Sigmoid colon (tissue), 7 donors: ENCODE measurements around the gene TGFB3. TPM values are rescaled to one million over a fixed set of nuclear protein-coding genes. Genes with fewer than 3 reads are reported as not detected.

Source experiments
- DNase-seq: peaks from one replicate; pipeline ENCODE4 v3.0.0-alpha.2; 2019
- H3K27ac ChIP-seq, 4 donors: fragments of 200-600 bp; sonication (generic); one replicate each; pipeline ENCODE4 v1.5.1; 2016 to 2019; ENCODE audit warnings: mild to moderate bottlenecking in 1 of 4
- H3K27me3 ChIP-seq, 3 donors: fragments of 200-600 bp; sonication (generic); one replicate each; pipeline ENCODE4 v1.5.1; 2019; ENCODE audit warnings: mild to moderate bottlenecking in 1 of 3
- H3K36me3 ChIP-seq, 4 donors: fragments of 200-600 bp; sonication (generic); one replicate each; pipeline ENCODE4 v1.5.1; 2016 to 2019
- H3K4me1 ChIP-seq, 4 donors: fragments of 200-600 bp; sonication (generic); one replicate each; pipeline ENCODE4 v1.5.1; 2017 to 2019
- H3K4me3 ChIP-seq, 4 donors: fragments of 200-600 bp; sonication (generic); one replicate each; pipeline ENCODE4 v1.5.1; 2017 to 2019; ENCODE audit warnings: mild to moderate bottlenecking in 2 of 4, moderate library complexity in 1 of 4
- H3K9me3 ChIP-seq, 4 donors: fragments of 200-600 bp in 3 of 4; sonication (generic) in 3 of 4; one replicate each; pipeline versions ENCODE4 v1.5.1 to v1.6.1; 2013 to 2019
- EP300 ChIP-seq, 4 donors: sonication (generic); formaldehyde crosslinking; IDR thresholded peaks; one replicate each; pipeline ENCODE4 v1.6.1; 2017; ENCODE audit warnings: antibody characterized with exemption in 4 of 4
- POLR2A ChIP-seq, 2 donors: fragments of 450-650 bp; IDR thresholded peaks; one replicate each; pipeline ENCODE4 v1.6.1; 2016; ENCODE audit warnings: antibody characterized with exemption in 2 of 2, mild to moderate bottlenecking in 2 of 2, moderate library complexity in 2 of 2
- POLR2AphosphoS5 ChIP-seq, 4 donors: sonication (generic); formaldehyde crosslinking; IDR thresholded peaks; one replicate each; pipeline ENCODE4 v1.6.1; 2017; ENCODE audit warnings: antibody characterized with exemption in 4 of 4
- WGBS, 2 donors: extraction: QIAGEN DNeasy Blood & Tissue Kit; methylation state at CpG; one replicate each; pipeline ENCODE4 v1.1.7; 2013; 5-methylcytosine and 5-hydroxymethylcytosine counted together
- intact Hi-C: fragments of 100-400 bp; cut with DNase I; formaldehyde crosslinking; loops from one replicate; pipeline ENCODE4 v1.15.1; 2023
- polyA plus RNA-seq, 3 donors: library from polyadenylated mRNA; stranded (reverse); fragments of 200-250 nt; gene quantifications; one replicate each; pipeline ENCODE4 v1.2.3, GENCODE V29; 2013
- total RNA-seq, 4 donors: library from RNA; depleted of rRNA; stranded (reverse); fragments of >200 nt; gene quantifications; one replicate each; pipeline ENCODE4 v1.1.0, GENCODE V29; 2016
- TF ChIP-seq, protein P1 (sequence below), 4 experiments: fragments of 450-650 bp in 3 of 4; fragments of 200-600 bp in 1 of 4; IDR thresholded peaks; one replicate each; pipeline ENCODE4 v1.5.1; 2016 to 2019; ENCODE audit warnings: antibody characterized with exemption in 4 of 4, mild to moderate bottlenecking in 3 of 4, moderate library complexity in 2 of 4
- donor health status: healthy with polysubstance abuse.
- donor health status: Bipolar disorder and iron deficiency.
- donor health status: healthy.

Gene TGFB3
- total and polyA plus RNA-seq, 7 donors: 2.3 to 44.0 (median 7.8) TPM

DNA sequence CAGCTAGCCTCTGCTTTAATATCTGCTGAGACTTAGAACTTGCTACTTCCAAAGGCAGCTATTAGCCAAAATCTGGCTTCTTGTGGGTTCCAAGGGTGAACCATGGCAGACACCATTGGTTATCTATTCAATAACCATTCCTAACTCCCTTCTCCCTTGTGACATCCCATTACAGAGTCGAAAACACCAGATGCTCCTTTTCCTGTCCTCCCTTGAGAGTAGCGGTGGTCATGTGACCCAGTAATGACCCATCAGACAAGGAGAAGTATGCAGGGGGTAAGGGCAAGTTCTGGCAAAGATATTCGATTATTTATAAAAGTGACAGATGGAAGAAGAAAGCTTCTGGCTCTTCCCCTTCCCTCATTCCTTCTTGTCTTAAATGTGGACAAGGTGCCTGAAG is 20.1 kb downstream of the TGFB3 start:
- Histone ChIP-seq H3K4me1 (no peaks in the 10 kb centered on the region), H3K27me3 (no peaks in the 10 kb centered on the region), H3K4me3 (no peak overlapping the region), H3K27ac (no peak overlapping the region), H3K9me3 (no peaks in the 10 kb centered on the region), H3K36me3 (peaks cover 0 to 89% (median 19%) of the 10 kb centered on the region in 4 donors)
- intact Hi-C loops: no loop called here
- no peak for TF ChIP-seq POLR2A (IDR thresholded peaks at IDR 0.05)
- TF ChIP-seq, protein P1, sequence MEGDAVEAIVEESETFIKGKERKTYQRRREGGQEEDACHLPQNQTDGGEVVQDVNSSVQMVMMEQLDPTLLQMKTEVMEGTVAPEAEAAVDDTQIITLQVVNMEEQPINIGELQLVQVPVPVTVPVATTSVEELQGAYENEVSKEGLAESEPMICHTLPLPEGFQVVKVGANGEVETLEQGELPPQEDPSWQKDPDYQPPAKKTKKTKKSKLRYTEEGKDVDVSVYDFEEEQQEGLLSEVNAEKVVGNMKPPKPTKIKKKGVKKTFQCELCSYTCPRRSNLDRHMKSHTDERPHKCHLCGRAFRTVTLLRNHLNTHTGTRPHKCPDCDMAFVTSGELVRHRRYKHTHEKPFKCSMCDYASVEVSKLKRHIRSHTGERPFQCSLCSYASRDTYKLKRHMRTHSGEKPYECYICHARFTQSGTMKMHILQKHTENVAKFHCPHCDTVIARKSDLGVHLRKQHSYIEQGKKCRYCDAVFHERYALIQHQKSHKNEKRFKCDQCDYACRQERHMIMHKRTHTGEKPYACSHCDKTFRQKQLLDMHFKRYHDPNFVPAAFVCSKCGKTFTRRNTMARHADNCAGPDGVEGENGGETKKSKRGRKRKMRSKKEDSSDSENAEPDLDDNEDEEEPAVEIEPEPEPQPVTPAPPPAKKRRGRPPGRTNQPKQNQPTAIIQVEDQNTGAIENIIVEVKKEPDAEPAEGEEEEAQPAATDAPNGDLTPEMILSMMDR (IDR thresholded peaks at IDR 0.05): no peak
- TF ChIP-seq EP300 (IDR thresholded peaks at IDR 0.05): no peak
- TF ChIP-seq POLR2AphosphoS5 (IDR thresholded peaks at IDR 0.05): no peak
- WGBS, 2 donors: 85 to 89% methylated on average over 3 of the region's 3 CpGs
- DNase-seq: no peak

DNA sequence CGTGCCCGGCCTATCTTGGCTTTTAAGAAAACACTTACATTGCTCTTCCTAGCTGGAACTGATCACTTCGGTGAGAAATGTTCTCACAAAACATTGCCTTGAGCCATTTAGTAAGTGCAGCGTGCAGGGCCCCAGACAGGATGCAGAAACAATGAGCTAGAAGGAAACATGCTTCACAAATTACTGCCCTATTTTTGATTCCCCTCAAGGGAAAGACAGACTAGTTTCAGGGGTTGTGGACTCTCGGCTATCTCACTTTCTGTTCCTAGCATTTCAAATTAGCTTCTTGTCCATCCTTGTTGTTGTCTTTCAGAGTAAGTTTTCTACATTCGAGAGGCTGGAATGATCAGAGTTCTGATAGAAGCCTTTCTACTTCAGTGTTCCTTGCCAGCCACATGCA is 21.6 kb downstream of the TGFB3 start:
- WGBS, 2 donors: 80 to 96% methylated on average over 6 of the region's 6 CpGs
- DNase-seq: no peak
- Histone ChIP-seq H3K4me3 (no peak overlapping the region), H3K9me3 (no peaks in the 10 kb centered on the region), H3K36me3 (peaks cover 0 to 76% (median 16%) of the 10 kb centered on the region in 4 donors), H3K27ac (no peak overlapping the region), H3K27me3 (no peaks in the 10 kb centered on the region), H3K4me1 (no peaks in the 10 kb centered on the region)
- intact Hi-C loops: no loop called here
- TF ChIP-seq, protein P1 (IDR thresholded peaks at IDR 0.05): no peak
- no peak for TF ChIP-seq POLR2A (IDR thresholded peaks at IDR 0.05)
- no peak for TF ChIP-seq POLR2AphosphoS5 (IDR thresholded peaks at IDR 0.05)
- no peak for TF ChIP-seq EP300 (IDR thresholded peaks at IDR 0.05)

DNA sequence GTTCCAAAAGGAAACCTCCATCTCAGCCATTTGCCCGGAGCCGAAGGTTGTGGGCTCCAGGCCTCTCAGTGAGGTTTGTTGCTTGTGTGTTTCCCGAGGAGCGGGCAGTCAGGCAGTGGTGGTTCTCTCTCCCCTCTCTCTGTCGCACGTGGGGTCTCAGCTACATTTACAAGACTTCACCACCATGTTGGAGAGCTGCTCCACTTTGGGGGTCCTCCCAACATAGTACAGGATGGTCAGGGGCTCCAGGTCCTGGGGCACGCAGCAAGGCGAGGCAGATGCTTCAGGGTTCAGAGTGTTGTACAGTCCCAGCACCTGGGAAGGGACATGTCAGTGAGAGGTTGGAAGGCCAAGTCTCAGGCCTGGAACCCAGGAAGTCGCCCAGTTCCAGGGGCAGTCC is 22.8 kb downstream of the TGFB3 start:
- no peak overlapping the region for H3K4me3 ChIP-seq
- no peaks in the 10 kb centered on the region for H3K9me3 ChIP-seq
- no peak for DNase-seq
- 95 to 98% methylated on average over 9 of the region's 9 CpGs for WGBS, 2 donors
- TF ChIP-seq POLR2A (IDR thresholded peaks at IDR 0.05) (no peak), POLR2AphosphoS5 (IDR thresholded peaks at IDR 0.05) (no peak), EP300 (IDR thresholded peaks at IDR 0.05) (no peak)
- TF ChIP-seq, protein P1 (IDR thresholded peaks at IDR 0.05): no peak
- H3K27ac ChIP-seq: no peak overlapping the region
- H3K36me3 ChIP-seq: peaks cover 0 to 64% (median 12%) of the 10 kb centered on the region in 4 donors
- H3K27me3 ChIP-seq: no peaks in the 10 kb centered on the region
- intact Hi-C loops: no loop called here
- H3K4me1 ChIP-seq: no peaks in the 10 kb centered on the region

DNA sequence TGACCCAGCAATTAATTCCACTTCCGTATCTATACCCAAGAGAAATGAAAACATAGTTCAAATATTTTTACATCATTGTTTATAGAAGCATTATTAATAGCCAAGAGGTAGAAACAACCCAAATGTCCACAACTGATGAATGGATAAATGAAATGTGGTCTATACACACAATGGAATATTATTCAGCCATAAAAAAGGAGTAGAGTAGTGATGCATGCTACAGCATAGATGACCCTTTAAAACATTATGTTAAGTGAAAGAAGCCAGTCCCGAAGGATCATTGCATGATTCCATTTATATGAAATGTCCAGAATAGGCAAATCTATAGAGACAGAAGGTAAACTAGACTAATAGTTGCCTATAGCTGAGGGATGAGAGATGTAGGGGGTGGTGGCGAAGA is 29.3 kb downstream of the TGFB3 start:
- DNase-seq: no peak
- no peaks in the 10 kb centered on the region for H3K9me3 ChIP-seq
- WGBS, 2 donors: 94 to 98% methylated on average over 3 of the region's 3 CpGs
- TF ChIP-seq, protein P1 (IDR thresholded peaks at IDR 0.05): no peak
- no peak for TF ChIP-seq POLR2A (IDR thresholded peaks at IDR 0.05)
- no peak for TF ChIP-seq EP300 (IDR thresholded peaks at IDR 0.05)
- TF ChIP-seq POLR2AphosphoS5 (IDR thresholded peaks at IDR 0.05): no peak
- no peaks in the 10 kb centered on the region for H3K4me1 ChIP-seq
- H3K27ac ChIP-seq: no peak overlapping the region
- no peaks in the 10 kb centered on the region for H3K27me3 ChIP-seq
- no peak overlapping the region for H3K4me3 ChIP-seq
- intact Hi-C loops: no loop called here
- peaks cover 0 to under 1% (median 0%) of the 10 kb centered on the region in 4 donors for H3K36me3 ChIP-seq

DNA sequence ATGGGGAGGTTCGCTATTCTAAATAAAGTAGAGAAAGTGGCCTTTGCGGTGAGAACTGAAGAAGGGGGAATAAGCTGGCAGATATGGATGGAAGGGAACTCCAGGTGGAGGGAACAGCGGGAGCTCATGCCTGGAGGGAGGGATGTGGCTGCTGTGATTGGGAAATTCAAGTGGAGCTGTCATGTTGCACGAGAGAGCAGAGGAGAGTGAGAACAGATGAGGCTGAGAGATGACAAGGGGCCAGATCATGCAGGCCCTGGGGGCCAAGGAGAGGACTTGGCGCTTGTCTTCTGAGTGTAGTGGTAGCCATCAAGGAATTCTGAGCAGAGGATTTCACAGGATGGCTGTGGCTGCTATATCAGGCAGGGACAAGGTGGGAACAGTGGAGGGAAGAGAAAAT is 35.0 kb downstream of the TGFB3 start:
- TF ChIP-seq POLR2A (IDR thresholded peaks at IDR 0.05) (no peak), EP300 (IDR thresholded peaks at IDR 0.05) (no peak)
- TF ChIP-seq, protein P1 (IDR thresholded peaks at IDR 0.05): no peak
- no peak overlapping the region for H3K4me3 ChIP-seq
- H3K27me3 ChIP-seq: no peaks in the 10 kb centered on the region
- 95 to 96% methylated on average over 5 of the region's 5 CpGs for WGBS, 2 donors
- no peak for DNase-seq
- H3K9me3 ChIP-seq: no peaks in the 10 kb centered on the region
- intact Hi-C loops: no loop called here
- H3K4me1 ChIP-seq: no peaks in the 10 kb centered on the region
- no peak overlapping the region for H3K27ac ChIP-seq
- no peaks in the 10 kb centered on the region for H3K36me3 ChIP-seq
